CD14-positive monocyte (primary cell): ENCODE data around the gene PLA2G2F. TPM values are rescaled to one million over a fixed set of nuclear protein-coding genes. Genes with fewer than 3 reads are reported as not detected.

Experiments used
- DNase-seq, 3 donors: peaks; one replicate each; pipeline ENCODE4 v3.0.0-alpha.2; 2011 to 2022
- H2AFZ ChIP-seq: 2 replicates; pipeline ENCODE4 v1.6.0; 2012; ENCODE audit warnings: mild to moderate bottlenecking, low read depth, low read length, inconsistent platforms; ENCODE audit not compliant: insufficient read depth, poor library complexity, severe bottlenecking
- H3K27ac ChIP-seq, 2 donors: 1 replicate in 1 of 2; 2 replicates in 1 of 2; pipeline ENCODE4 v1.5.1; 2012 to 2013; ENCODE audit warnings: low read length in 2 of 2, control low read depth in 1 of 2, inconsistent platforms in 1 of 2, low read depth in 1 of 2, mild to moderate bottlenecking in 1 of 2
- H3K27me3 ChIP-seq, 2 donors: one replicate each; pipeline versions ENCODE4 v1.6.0 to v1.6.1; 2011 to 2013; ENCODE audit warnings: low read length in 2 of 2; ENCODE audit not compliant: control insufficient read depth in 2 of 2, insufficient read depth in 2 of 2
- H3K36me3 ChIP-seq, 2 donors: replicated peaks in 1 of 2; 1 replicate in 1 of 2; 2 replicates in 1 of 2; pipeline versions ENCODE4 v1.5.1 to v1.6.1; 2012 to 2013; ENCODE audit warnings: low read length in 2 of 2, control low read depth in 1 of 2, inconsistent platforms in 1 of 2, mild to moderate bottlenecking in 1 of 2; ENCODE audit not compliant: insufficient read depth in 2 of 2, control insufficient read depth in 1 of 2
- H3K4me1 ChIP-seq, 2 donors: 1 replicate in 1 of 2; 2 replicates in 1 of 2; pipeline versions ENCODE4 v1.5.1 to v1.6.1; 2012 to 2013; ENCODE audit warnings: low read length in 2 of 2, control low read depth in 1 of 2, inconsistent platforms in 1 of 2, mild to moderate bottlenecking in 1 of 2, moderate library complexity in 1 of 2; ENCODE audit not compliant: insufficient read depth in 2 of 2, control insufficient read depth in 1 of 2
- H3K4me2 ChIP-seq: replicated peaks from 2 replicates; pipeline ENCODE3; 2012; ENCODE audit warnings: low read length, moderate library complexity, mild to moderate bottlenecking; ENCODE audit not compliant: poor library complexity, severe bottlenecking; ENCODE audit errors: extremely low read depth
- H3K4me3 ChIP-seq, 3 experiments: fragments of 200-600 bp in 1 of 3; sonication (generic) in 1 of 3; replicated peaks in 1 of 3; 1 replicate in 2 of 3; 2 replicates in 1 of 3; pipeline ENCODE4 v1.5.1; 2011 to 2013; ENCODE audit warnings: low read length in 3 of 3, mild to moderate bottlenecking in 3 of 3, control low read depth in 2 of 3, low read depth in 2 of 3, inconsistent platforms in 1 of 3, moderate library complexity in 1 of 3
- H3K79me2 ChIP-seq: 2 replicates; pipeline ENCODE4 v1.6.0; 2012; ENCODE audit warnings: mild to moderate bottlenecking, control low read depth, inconsistent platforms, low read length, moderate library complexity; ENCODE audit not compliant: insufficient read depth
- H3K9ac ChIP-seq: 2 replicates; pipeline ENCODE4 v1.6.0; 2017; ENCODE audit warnings: low read length, mild to moderate bottlenecking; ENCODE audit not compliant: insufficient read depth, poor library complexity, severe bottlenecking
- H3K9me3 ChIP-seq, 2 donors: replicated peaks in 1 of 2; 1 replicate in 1 of 2; 2 replicates in 1 of 2; pipeline versions ENCODE4 v1.5.1 to v1.6.1; 2012 to 2013; ENCODE audit warnings: low read length in 2 of 2, control low read depth in 1 of 2; ENCODE audit not compliant: control insufficient read depth in 1 of 2, insufficient read depth in 1 of 2
- H4K20me1 ChIP-seq: 2 replicates; pipeline ENCODE4 v1.6.0; 2012; ENCODE audit warnings: mild to moderate bottlenecking, low read length, control low read depth, moderate library complexity; ENCODE audit not compliant: insufficient read depth
- H3K27ac Mint-ChIP-seq, 7 donors: one replicate each; pipeline ENCODE4 v1.8.0; 2020; ENCODE audit warnings: mild to moderate bottlenecking in 7 of 7, mixed read lengths in 7 of 7, moderate library complexity in 6 of 7, inconsistent platforms in 2 of 7
- H3K27me3 Mint-ChIP-seq, 3 donors: one replicate each; pipeline ENCODE4 v1.8.0; 2021 to 2022; ENCODE audit warnings: low read depth in 3 of 3, mild to moderate bottlenecking in 3 of 3, mixed read lengths in 3 of 3, moderate library complexity in 3 of 3, inconsistent platforms in 1 of 3
- H3K36me3 Mint-ChIP-seq, 2 donors: one replicate each; pipeline ENCODE4 v1.8.0; 2020; ENCODE audit warnings: mixed read lengths in 2 of 2, inconsistent platforms in 1 of 2, mild to moderate bottlenecking in 1 of 2
- H3K4me1 Mint-ChIP-seq: one replicate; pipeline ENCODE4 v1.8.0; 2020; ENCODE audit warnings: mild to moderate bottlenecking, mixed read lengths
- H3K4me3 Mint-ChIP-seq, 2 donors: one replicate each; pipeline ENCODE4 v1.8.0; 2020; ENCODE audit warnings: mild to moderate bottlenecking in 2 of 2, mixed read lengths in 2 of 2, moderate library complexity in 1 of 2
- H3K9me3 Mint-ChIP-seq, 7 donors: one replicate each; pipeline ENCODE4 v1.8.0; 2020 to 2022; ENCODE audit warnings: mixed read lengths in 7 of 7, mild to moderate bottlenecking in 6 of 7, moderate library complexity in 6 of 7, inconsistent platforms in 2 of 7
- WGBS: methylation state at CpG from one replicate; pipeline ENCODE4 v1.1.5; 2013; ENCODE audit warnings: missing lambda C conversion rate; ENCODE audit not compliant: insufficient coverage; 5-methylcytosine and 5-hydroxymethylcytosine counted together
- intact Hi-C, 2 donors: fragments of 100-400 bp; cut with micrococcal nuclease; formaldehyde crosslinking; loops; one replicate each; pipeline versions ENCODE4 v1.15.0 to v1.15.1; 2023
- polyA plus RNA-seq, 3 donors: library from polyadenylated mRNA; depleted of rRNA in 1 of 3; unstranded in 2 of 3; stranded (reverse) in 1 of 3; fragments of 300-500 nt in 2 of 3; fragments of >200 nt in 1 of 3; fragmentation: Illumina TruSeq in 2 of 3; gene quantifications; 1 replicate in 2 of 3; 2 replicates in 1 of 3; pipeline ENCODE4 v1.2.3, GENCODE V29; 2012 to 2021
- TF ChIP-seq, protein P1 (sequence below): fragments of 200-600 bp; IDR thresholded peaks from one replicate; pipeline ENCODE4 v1.8.0; 2022; ENCODE audit warnings: antibody characterized with exemption, mild to moderate bottlenecking

Gene PLA2G2F
- polyA plus RNA-seq, 3 donors: not detected

DNA sequence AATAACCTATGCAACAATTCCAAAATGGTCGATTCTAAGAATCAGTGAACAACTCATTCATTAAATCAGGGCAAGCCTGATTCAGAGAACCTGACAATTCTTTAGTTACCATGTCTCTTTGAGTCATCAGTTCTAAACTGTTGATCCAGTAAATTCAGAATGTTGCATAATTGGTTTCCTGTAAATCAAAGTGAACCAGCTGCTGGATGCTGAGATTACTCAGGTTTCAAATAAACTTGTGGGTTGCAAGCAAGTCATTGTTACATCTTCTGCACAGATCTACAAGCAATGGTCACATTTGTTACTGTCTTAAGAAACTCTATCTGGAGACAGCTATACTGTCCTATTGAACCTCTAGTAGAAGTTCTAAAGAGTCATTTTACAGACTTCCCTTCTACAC is 36.2 kb upstream of the PLA2G2F start:
- Histone ChIP-seq H3K27ac (no peak overlapping the region), H2AFZ (no peak overlapping the region), H3K4me3 (no peak overlapping the region), H3K9ac (no peak overlapping the region), H3K27me3 (peaks cover 0 to 4% of the 10 kb centered on the region in 2 donors), H3K79me2 (no peaks in the 10 kb centered on the region), H4K20me1 (no peaks in the 10 kb centered on the region), H3K36me3 (no peaks in the 10 kb centered on the region), H3K4me1 (peaks cover 0 to 3% of the 10 kb centered on the region in 2 donors), H3K4me2 (no peak overlapping the region), H3K9me3 (no peaks in the 10 kb centered on the region)
- Mint-ChIP-seq H3K4me3 (no peak overlapping the region), H3K27me3 (peaks cover 4 to 15% (median 10%) of the 10 kb centered on the region in 3 donors), H3K36me3 (no peaks in the 10 kb centered on the region), H3K9me3 (no peaks in the 10 kb centered on the region), H3K27ac (peak overlapping the region in 1 of 7 donors; percentile 43), H3K4me1 (peaks cover 2% of the 10 kb centered on the region)
- no CpG with 5 or more reads among the region's 1 CpG for WGBS
- TF ChIP-seq, protein P1, sequence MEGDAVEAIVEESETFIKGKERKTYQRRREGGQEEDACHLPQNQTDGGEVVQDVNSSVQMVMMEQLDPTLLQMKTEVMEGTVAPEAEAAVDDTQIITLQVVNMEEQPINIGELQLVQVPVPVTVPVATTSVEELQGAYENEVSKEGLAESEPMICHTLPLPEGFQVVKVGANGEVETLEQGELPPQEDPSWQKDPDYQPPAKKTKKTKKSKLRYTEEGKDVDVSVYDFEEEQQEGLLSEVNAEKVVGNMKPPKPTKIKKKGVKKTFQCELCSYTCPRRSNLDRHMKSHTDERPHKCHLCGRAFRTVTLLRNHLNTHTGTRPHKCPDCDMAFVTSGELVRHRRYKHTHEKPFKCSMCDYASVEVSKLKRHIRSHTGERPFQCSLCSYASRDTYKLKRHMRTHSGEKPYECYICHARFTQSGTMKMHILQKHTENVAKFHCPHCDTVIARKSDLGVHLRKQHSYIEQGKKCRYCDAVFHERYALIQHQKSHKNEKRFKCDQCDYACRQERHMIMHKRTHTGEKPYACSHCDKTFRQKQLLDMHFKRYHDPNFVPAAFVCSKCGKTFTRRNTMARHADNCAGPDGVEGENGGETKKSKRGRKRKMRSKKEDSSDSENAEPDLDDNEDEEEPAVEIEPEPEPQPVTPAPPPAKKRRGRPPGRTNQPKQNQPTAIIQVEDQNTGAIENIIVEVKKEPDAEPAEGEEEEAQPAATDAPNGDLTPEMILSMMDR: no peak
- DNase-seq: peak in 1 of 3 donors; percentile 10
- intact Hi-C loops: loop anchor here (5.0 kb wide), 3 partner anchors 49 to 94 kb away; no protein-coding TSS in a partner anchor

DNA sequence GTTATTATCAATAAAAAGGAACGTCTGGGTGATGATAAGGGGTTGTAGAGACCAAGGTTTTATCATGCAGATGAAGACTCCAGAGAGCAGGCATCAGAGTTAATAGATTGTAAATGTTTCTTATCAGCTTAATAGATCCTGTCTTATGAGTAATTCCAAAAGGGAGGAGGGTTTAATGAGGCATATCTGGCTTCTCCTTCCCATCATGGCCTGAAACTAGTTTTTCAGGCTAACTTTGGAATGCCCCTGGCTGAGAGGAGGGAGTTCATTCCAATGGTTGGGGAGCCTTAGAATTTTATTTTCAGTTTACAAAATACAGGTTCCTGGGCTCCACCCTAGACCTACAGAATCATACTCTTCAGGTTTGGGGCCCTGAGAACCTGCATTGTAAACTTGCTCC is 33.3 kb upstream of the PLA2G2F start:
- Mint-ChIP-seq H3K4me1 (no peaks in the 10 kb centered on the region), H3K27me3 (peaks cover 9 to 21% (median 11%) of the 10 kb centered on the region in 3 donors), H3K27ac (no peak overlapping the region), H3K4me3 (no peak overlapping the region), H3K36me3 (no peaks in the 10 kb centered on the region), H3K9me3 (no peaks in the 10 kb centered on the region)
- Histone ChIP-seq H3K9me3 (no peaks in the 10 kb centered on the region), H3K27ac (no peak overlapping the region), H2AFZ (no peak overlapping the region), H3K4me3 (no peak overlapping the region), H3K79me2 (no peaks in the 10 kb centered on the region), H3K36me3 (no peaks in the 10 kb centered on the region), H3K4me2 (no peak overlapping the region), H3K9ac (no peak overlapping the region), H3K4me1 (no peaks in the 10 kb centered on the region), H3K27me3 (peaks cover 0 to 4% of the 10 kb centered on the region in 2 donors), H4K20me1 (no peaks in the 10 kb centered on the region)
- TF ChIP-seq, protein P1: no peak
- WGBS: 80% methylated on average over 1 of the region's 1 CpG
- intact Hi-C loops: no loop called here
- no peak for DNase-seq
